ENCODE measurements around the gene DDX20.

DNA sequence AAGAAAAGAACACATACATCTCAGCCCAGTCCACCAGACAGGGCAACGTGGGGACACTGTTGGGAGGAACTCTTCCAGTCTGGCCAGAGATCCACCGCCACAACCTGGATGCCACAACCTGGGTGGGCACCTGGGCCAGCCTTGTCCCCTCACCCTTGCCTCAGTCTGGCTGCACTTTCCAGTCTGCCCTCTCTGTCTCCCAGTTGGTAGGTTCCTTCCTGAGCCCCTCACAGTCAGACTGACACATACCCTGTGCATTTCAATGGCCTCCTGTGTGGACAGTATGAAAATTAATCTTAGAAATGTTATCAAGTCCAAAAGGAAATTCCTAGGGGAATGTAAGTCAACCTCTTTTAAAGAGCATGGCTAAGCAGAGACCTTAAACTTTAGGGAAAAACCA lies 49.5 kb downstream of the DDX20 start:
- TF ChIP-seq CTCF (IDR thresholded peaks at IDR 0.05 in 4 of 5, conservative IDR thresholded peaks at IDR 0.05 in 1 of 5) (no peak), POLR2A (IDR thresholded peaks at IDR 0.05) (no peak)
